ENCODE measurements around the gene TMCC2.

Gene TMCC2

GRCh38 chr1:205304046-205304694 lies 76.4 kb downstream of the TMCC2 start:
- no peak for DNase-seq

GRCh38 chr1:205304695-205305070 lies 76.9 kb downstream of the TMCC2 start:
- DNase-seq, result no peak

DNA sequence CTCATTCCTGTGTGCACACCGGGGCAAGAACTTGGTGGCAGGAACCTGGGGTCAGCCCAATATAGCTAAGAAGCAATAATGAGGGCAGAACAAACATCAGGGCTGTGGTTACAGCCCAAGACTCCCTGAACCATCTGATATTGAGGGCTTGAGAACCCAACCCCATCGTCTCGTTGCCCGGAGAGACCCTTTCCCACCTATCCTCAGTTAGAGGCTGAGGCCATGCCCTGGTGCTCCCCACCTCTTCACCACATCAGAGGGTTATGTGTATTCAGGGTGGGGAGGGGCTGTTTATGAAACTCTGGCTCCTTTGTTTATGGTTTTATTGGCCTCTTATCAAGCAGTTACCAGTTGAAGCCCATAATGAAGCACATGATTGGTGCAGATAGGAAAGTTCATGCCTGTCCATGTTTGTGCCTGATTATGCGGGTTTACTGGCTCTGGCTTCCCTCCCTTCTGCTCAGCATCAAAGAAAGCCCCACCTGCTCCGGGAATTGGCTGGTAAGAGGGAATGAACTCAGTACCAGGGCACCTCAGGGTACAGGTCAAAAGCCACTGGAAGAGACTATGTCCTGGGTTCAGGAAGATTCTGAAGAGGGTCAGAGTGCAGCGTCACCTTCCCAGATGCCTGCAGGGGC lies 79.3 kb downstream of the TMCC2 start:
- DNase-seq, result no peak

DNA sequence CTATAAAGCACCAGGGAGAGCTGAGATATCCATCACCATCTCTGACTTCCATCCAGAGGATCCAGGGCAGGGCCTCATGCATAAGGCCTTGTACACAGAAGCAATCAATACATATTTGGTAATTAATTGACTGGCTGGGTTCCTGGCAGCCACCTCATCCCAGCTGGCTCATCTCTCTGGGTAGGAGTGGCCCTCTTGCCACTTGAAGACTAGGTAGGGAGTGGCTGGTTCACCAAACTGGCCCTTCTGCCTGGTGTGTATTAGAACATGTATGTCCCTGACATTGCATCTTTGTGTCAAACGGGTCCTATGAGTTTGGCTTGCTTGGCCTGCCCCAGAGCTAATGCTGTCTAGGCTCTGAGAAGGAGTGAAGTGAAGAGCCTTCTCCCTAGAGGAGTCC lies 82.0 kb downstream of the TMCC2 start:
- no peak for DNase-seq

- no peak for DNase-seq
These were observed 83.4 kb downstream of the TMCC2 start for GRCh38 chr1:205310976-205311704.

DNA sequence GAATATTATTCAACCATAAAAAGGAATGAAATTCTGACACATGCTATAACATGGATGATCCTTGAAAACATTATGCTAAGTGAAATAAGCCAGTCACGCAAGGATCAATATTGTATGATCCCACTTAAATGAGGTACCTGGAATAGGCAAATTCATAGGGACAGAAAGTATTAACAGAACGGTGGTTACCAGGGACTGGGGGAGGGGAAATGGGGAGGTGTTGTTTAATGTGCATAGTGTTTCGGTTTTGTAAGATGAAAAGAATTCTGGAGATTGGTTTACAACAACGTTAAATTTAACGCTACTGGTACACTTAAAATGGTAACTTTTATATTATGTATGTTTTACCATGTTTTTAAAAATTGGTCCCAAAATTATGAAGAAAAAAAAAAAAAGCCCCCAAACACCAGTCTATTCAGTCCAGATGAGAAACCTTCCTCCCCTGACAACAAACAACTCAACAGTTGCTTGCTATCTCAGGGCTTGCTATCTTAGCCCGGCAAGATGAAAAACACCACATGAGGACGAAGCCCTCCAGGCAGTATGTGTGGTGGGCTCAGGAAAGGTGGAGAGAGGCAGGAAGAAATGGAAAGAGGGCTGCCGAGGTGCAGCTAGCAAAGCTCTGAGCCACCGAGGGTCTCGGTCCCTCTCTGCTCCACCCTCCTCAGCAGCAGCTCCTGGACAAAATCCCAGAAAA lies 85.3 kb downstream of the TMCC2 start:
- DNase-seq, result no peak

- no peak for DNase-seq
These were observed 86.0 kb downstream of the TMCC2 start for GRCh38 chr1:205313563-205314308.

GRCh38 chr1:205315008-205315618 lies 87.4 kb downstream of the TMCC2 start:
- DNase-seq, result no peak

DNA sequence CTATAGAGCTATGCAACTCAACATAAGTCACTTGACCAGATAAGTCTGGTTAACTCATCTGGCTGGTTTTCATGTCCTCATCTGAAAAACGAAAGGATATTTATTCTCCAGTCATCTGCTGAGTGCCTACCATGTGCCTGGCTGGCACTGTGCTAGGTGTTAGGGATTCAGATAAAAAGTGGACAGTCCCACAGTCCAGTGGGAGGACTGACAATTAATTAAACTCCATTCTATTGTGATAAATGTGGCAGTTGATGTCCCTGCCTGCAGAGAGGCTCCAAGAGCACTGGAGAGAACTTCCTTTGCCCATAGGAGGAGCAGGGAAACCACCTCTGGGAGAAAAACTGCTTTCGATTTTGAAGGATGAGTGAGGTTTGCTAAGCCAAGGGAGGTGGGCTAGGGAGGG lies 88.4 kb downstream of the TMCC2 start:
- DNase-seq, result no peak

DNA sequence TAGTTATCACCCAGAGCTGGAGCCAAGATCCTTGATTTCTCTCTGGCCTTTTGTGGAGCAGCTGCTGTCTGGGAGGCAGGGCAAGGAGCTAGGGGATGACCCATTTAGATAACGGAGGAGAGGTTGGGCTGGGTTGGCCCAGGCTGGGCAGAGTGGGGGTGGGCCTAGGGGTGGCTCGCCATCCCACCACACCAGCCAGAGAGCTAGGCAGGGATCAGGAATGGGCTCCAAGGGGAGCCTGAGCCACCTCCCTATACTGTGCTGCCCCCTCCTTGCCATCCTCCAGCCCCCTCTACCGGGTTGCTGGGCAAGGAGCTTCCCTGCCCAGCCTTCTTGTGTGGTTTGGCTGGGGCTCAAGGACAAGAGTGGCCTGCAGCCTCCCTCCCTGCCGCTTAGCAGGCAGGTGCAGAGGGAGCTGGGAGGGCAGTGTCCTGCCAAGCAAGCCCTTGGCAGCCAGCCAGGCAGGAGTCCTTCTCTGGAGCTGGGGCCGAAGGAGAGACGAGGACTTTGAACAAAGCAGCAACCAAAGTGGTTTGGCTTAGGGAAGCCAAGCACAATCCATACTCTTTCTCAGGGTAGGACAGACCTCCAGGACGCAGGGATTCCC lies 89.7 kb downstream of the TMCC2 start:
- DNase-seq, result no peak

DNA sequence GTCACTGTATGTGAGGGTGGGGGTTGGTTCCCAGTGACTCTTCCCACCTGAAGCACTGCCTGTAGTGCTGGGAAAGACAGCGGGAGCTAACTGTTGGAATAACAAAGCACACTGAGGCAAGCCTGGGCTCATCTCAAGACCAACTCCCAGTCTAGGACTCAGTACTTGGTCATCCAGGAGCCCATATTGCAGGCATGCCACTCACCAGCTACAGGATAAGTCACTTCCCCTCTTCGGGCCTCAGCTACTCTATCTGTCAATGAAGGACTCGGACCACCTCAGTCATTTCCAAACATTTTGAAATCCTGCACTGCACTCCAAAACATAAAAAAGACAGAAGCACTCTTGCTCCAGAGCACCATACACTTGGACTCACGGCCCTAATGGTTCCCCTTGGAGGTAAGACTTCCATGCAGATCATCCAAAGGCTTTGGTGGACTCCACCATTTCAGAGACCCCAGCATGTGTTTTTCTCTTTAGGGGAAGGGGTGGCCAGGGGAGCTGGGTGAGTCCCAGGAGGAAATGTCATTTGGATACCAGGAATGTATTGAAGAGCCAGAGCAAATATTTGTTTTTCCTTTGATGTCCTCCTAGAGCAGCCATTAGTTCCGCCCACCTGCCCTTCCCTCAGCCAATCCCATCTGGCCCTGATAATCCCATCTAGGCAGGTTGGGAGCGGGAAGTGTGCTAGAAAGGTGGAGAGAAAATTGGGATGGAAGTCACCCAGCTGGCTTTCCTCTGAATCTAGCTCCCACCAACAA lies 90.7 kb downstream of the TMCC2 start:
- no peak for DNase-seq

DNA sequence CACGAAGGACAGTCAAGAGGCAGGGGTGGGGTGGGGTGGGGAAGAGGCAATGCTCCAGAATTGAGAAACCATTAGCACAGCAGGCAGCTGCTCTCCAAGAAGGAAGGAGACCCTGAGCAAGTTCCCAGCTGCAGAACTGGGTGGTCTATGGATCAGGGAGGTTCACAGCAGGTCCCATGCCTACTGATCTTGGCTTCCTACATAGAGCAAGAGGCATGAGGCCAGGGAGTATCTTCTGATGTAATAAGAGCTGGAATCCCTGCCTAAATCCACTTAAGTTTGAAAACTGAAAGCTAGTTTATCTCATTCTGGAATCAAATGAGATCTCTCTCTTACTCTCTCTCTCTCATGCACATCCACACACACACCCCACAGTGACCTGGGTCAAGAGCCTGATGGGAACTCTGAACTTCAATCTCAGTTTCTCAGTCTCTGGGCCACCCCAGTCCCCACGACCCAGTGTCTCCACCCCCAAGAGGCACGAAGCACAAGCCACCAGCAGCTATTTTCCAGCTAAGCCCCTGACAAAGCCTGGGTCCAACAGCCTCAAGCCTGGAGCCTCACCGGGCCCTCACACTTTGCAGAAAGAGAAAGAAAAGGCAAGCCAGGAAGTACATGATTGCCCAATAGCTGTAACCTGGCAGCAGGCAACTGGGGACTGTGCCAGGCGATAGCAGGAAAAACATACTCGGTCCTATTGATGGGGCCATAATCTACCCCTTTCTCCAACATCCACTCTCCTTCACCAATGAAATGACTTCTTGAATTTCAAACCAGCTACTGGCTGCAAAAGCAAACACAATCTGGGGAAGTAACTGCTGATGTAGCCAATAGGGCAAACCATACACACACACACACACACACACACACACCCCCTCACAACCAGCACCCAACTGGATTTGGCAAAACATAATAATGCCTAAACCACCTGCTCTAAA lies 91.6 kb downstream of the TMCC2 start:
- no peak for DNase-seq

GRCh38 chr1:205321162-205321958 lies 93.6 kb downstream of the TMCC2 start, which contains the start of gene NUAK2:
Gene NUAK2 (minus strand): TSS chr1:205321745. CDS start chr1:205321628, 117 bp downstream.
- peak; percentile 77 for DNase-seq

DNA sequence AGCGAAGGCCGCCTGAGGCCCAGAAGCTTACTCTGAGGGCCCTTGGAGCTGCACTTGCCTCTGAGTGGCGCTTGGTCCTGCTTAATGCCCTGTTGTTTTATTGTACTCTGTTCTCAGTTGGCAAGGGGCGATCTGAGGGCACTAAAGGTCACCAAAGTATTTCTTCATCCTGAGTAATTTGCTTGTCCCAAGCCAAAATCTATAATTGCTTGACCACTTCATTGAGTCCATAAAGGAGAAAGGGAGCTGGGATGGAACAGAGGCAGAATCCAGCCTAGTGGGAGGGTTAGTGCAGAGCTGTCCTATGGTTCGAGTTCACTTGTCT lies 94.2 kb downstream of the TMCC2 start:
- no peak for DNase-seq

Measured in effector CD4-positive, alpha-beta T cell (primary cell).